Endothelial cell of umbilical vein (primary cell): ENCODE measurements around the gene ZNF75A.

Source experiments
- POLR2A ChIP-seq: IDR thresholded peaks from 2 replicates; pipeline ENCODE4 v1.6.1; 2012; ENCODE audit warnings: low read depth, mild to moderate bottlenecking, control low read depth, low read length
- TF ChIP-seq, protein P1 (sequence below), 2 donors: IDR thresholded peaks; 1 replicate in 1 of 2; 2 replicates in 1 of 2; pipeline ENCODE4 v1.5.1; 2011; ENCODE audit warnings: low read length in 2 of 2, mild to moderate bottlenecking in 2 of 2, moderate library complexity in 2 of 2, control low read depth in 1 of 2, inconsistent platforms in 1 of 2, low read depth in 1 of 2; ENCODE audit not compliant: insufficient read depth in 1 of 2; ENCODE audit errors: extremely low read depth in 1 of 2

DNA sequence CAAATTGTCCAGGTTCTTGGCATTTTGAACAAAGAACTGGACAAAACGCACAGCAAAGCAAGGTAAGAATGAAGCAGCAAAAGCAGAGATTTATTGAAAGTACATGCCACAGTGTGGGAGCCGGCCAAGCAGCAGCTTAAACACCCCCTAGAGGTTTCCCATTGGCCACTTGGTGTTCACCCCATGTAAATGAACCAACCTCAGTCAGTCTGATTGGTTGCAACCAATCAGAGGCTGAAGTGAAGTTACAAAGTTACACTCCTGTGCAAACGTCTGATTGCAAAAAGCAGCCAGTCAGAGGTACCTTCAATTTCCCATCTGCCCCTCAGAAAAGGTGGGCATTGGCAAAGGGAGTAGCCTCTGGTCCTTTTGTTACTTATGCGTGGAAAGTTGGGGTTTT, 30.8 kb upstream of the ZNF75A start:
- TF ChIP-seq POLR2A, result no peak
- TF ChIP-seq, protein P1, sequence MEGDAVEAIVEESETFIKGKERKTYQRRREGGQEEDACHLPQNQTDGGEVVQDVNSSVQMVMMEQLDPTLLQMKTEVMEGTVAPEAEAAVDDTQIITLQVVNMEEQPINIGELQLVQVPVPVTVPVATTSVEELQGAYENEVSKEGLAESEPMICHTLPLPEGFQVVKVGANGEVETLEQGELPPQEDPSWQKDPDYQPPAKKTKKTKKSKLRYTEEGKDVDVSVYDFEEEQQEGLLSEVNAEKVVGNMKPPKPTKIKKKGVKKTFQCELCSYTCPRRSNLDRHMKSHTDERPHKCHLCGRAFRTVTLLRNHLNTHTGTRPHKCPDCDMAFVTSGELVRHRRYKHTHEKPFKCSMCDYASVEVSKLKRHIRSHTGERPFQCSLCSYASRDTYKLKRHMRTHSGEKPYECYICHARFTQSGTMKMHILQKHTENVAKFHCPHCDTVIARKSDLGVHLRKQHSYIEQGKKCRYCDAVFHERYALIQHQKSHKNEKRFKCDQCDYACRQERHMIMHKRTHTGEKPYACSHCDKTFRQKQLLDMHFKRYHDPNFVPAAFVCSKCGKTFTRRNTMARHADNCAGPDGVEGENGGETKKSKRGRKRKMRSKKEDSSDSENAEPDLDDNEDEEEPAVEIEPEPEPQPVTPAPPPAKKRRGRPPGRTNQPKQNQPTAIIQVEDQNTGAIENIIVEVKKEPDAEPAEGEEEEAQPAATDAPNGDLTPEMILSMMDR (IDR thresholded peaks at IDR 0.05; ENCODE audit: extremely low read depth in 1 of 2, insufficient read depth in 1 of 2, low read depth in 1 of 2, low read length in 2 of 2), result no peak
